GM19395 (cell line): ENCODE measurements around the gene NSMCE4A.
"Not testable (repeated sequence)": the region's sequence is repeated elsewhere in the genome, so short reads cannot be mapped to it uniquely, and the experiment has no call there.

ENCODE experiments used
- ATAC-seq: cut with Tn5 transposase; IDR thresholded peaks from one replicate; pipeline ENCODE4 v1.9.1; 2021; ENCODE audit warnings: mild to moderate bottlenecking, moderate library complexity; ENCODE audit not compliant: unreplicated experiment

The NSMCE4A gene

DNA sequence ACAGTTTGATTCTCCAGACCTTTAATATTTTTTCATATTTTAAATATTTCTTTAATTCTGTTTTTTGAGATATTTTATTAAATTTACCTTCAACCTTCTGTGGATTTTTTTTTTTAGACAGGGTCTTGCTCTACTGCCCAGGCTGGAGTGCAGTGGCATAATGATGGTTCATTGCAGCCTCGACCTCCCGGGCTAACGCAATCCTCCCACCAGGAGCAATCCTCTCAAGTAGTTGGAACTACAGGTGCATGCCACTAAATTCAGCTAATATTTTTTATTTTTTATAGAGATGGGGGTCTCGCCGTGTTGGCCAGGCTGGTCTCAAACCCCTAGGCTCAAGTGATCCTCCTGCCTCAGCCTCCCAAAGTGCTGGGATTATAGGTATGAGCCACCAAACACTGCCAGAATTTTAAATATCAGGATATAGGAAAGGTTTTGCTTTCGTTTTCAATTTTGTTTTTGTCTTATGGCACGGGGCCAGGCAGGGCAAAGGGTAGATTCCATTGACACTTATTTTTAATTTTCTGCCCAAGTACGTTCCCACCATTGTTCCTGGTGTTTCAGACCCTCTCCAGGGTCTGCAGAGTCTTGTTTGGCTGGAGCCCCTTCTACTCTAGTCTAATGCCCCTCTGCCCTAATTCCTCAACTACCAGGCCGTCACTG is 15.1 kb upstream of the NSMCE4A start:
- no peak for ATAC-seq

DNA sequence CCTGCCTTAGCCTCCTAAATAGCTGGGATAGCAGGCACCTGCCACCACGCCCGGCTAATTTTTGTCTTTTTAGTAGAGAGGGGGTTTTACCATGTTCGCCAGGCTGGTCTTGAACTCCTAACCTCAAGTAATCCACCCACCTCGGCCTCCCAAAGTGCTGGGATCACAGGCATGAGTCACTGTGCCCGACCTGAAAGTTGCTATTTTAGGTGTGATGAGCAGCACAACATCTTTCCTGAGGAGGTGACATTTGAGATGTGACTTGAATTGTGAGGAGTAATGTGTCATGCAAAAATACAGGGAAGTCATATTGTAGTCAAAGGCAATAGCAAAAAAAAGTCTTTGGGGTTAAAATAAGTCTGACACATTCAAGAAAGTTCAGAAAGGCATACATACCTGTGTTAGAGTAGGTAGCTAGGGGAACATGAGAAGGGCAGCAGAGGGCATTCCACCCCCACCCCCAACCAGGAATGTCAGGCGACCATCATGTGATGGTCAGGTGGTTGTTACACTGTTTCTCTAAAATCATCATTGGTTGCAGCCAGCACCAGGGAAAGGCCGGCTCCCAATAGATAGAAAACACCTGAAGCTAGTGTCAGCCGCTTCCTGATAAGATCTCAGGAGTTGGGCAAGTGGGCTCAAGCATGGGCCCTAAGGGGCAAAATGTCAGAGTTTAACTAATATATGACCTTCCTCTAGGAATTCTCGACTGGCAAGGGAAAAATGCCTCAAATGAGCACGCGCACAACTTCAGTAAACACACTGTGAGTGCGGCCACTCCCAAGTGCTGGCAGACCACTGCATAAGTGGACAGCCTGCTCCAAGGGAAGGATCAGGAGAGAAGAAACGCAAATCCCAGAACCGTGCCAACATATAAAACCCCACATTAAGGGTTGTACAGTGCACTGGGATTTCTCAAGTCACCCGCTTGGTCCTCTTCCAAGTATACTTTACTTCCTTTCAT is 13.6 kb upstream of the NSMCE4A start, which contains the start of gene TACC2:
Gene TACC2 (plus strand): TSS at position 803 of the 964 bp plus-strand sequence. CDS start 32,819 bp downstream, outside the sequence.
- no peak for ATAC-seq

DNA sequence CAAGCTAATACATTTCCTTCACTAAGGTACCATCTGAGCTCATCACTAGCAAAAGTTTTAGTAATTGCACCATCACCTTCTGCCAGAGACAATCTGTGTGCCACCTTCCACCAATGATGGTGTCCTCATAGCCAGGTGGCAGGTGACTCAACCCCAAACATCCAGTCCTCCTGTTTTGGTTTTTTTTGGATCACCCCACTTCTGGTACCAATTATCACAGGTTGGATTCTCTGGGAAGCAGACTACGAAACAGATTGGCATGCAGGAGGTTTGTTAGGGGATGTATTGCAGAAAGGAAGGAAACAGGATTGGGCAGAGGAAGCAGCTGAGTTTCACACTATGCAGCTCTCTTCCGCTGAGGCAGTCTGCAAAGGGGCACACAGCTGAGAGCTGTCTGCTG is 9.4 kb upstream of the NSMCE4A start:
- no peak for ATAC-seq

DNA sequence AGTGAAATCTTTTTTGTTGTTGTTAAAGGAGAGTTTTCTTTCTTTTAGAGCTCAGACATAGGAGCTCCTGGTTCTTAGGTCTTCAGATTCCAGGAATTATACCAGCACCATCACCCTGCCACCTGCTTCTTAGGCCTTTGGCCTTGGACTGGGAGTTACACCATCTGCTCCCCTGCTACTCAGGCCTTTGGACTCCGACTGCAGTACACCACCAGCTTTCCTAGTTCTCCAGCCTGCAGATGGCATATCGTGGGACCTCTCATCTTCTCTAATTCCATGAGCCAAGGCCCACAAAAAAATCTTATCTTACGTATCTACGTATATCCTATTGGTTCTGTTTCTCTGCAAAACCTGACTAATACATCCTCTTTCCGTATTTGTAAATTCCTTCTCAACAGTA is 8.8 kb upstream of the NSMCE4A start:
- no peak for ATAC-seq

DNA sequence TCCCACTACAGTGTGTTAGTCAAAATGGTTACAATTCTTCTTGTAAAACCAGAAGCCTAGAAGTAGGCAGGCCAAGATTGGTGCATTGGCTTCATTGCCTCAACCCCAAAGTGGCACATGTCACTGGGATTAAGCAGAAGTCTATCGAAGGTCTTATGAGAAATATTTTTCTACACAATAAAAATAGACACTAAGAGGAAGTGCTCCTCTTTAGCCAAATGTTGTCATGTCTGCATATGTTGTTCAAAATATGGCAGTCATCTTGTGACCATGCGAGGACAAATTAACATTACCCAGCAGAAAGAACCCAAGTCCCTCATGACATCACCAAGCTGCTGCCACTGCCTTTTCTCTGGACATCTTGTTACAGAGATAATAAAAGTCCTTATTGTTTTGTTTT is 6.3 kb upstream of the NSMCE4A start:
- ATAC-seq: no peak

DNA sequence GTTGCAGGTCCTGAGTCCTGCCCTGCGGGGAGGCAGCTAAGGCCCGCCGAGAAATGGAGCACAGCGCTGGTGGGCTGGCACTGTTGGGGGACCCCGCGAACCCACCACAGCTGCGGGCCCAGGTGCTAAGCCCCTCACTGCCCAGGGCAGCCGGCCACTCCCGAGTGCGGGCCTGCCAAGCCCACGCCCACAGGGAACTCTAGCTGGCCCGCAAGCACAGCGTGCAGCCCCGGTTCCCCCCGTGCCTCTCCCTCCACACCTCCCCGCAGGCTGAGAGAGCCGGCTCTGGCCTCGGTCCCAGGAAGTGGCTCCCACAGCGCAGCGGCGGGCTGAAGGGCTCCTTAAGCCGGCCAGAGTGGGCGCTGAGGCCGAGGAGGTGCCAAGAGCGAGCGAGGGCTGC is 3.5 kb upstream of the NSMCE4A start:
- no peak for ATAC-seq

DNA sequence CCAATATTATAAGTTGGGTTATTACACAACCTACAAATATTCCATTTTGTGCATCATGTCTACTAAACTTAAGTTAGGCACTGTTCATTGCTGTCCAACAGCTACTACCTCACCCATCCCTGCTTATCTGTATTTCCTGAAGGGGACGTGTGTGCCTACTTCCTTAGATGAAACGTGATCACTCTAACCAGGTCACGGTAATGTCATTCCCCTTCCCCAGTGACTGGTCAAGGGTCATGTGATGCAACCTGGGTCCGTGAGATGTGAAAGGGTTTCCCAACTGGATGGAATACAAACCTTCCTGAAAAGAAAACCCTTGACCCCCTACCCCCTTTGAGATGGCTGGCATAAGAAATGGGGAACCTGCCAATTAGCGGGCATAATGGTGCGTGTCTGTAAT is 1.6 kb upstream of the NSMCE4A start:
- ATAC-seq: no peak

DNA sequence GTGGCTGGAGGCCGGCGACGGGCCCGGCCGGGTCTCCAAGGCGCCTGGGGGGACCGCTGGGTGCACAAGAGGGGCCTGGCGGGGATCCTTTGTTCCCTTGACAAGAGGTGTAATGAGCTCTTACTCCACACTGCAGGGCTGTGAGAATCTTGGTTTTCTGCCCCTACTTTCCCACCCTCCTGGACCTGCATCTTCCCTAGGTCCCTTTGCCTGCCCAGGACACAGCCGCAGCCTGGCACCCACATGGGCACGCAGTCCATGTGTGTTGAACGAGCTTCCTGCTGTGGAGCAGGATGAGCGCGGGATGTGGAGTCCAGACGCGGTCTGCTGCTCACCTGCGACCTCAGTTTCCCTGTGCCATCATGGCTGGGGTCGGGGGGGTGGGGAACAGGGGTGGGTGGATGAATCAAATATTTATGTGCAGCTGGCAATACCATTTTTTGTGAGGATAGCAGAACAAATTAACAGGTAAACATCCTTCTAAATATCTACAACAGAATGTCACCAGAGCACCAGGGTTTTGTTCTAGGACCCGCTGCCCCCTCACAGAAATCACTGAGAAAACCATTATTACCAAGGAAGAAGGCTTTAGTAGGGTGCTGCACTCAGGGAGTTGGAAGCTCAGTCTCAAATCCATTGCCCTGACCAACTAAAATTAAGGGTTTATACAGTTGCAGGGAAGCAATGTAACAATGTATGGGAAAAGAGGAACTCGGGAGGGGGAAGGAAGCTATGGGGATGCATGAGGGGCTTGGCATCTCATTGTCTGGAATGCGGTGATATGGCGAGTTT is 474 bp upstream of the NSMCE4A start:
- peak; percentile 25 for ATAC-seq

DNA sequence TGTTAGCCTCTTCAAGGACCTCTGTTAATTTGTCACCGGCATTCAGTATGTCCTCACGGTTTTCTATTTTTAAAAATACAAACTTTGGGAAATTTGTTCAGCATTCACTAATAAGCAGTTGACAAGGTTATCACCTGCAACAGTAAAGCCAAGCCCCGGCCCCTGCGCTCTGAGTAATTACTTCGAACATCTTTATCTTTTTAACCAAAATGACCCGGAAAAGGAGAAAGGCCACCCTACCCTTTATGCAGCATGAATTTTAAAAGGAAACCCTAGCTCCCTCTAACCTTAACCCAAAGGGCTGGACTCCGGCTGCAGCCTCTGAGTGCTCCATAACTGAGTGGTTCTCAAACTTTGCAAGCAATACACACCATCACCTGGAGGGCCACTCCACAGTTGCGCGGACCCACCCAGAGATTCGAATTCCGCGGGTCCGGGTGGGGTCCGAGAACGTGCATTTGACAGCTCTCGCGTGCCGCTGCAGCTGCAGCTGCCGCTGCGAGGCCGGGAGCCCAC is 940 bp downstream of the NSMCE4A start:
- ATAC-seq: peak; percentile 37

DNA sequence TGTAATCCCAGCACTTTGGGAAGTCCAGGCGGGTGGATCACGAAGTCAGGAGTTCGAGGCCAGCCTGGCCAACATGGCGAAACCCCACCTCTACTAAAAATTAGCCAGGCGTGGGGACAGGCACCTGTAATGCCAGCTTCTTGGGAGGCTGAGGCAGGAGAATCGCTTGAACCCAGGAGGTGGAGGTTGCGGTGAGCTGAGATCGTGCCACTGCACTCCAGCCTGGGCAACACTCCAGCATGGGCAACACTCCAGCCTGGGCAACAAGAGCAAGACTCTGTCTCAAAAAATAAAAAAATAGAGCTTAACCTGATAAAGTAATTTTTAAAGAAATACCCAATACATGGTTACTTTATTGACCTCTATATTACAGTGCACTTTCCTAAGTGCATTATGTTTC is 5.9 kb downstream of the NSMCE4A start:
- ATAC-seq: not testable (repeated sequence)

DNA sequence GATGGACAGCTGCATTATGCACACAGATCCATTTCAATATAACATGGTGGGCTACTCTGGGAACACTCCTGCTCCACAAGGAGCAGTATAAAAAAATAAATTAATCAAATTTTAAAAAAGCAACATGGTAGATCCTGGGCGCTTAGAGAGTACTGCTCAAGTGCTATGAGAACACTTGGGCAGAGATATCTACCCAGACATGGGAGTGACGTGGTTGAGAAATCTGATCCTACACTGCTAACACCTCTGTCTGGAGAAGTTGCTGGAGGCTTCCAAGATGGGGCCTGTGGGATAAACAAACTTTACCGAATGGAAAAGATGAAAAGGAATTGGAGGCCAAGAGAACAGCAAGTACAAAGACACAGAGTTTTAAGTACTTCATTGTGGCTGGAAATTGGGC is 9.0 kb downstream of the NSMCE4A start:
- ATAC-seq: no peak

DNA sequence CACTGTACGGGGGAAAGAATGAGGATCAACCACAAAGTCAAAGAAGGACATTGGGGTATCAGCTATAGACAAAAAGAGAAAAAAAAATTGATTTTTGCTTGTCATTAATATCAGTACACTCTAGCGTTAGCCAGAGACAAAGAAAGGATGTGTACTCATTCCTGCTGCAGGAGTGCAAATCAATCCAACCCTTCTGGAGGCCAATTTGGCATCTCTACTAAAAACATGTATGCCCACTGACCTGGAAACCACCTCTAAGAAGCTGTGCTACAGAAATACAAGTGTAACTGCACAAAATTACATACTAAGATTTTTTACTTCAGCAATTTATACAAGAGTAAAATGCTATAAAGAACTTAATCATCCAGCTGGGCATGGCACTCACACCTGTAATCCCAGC is 13.6 kb downstream of the NSMCE4A start:
- no peak for ATAC-seq

DNA sequence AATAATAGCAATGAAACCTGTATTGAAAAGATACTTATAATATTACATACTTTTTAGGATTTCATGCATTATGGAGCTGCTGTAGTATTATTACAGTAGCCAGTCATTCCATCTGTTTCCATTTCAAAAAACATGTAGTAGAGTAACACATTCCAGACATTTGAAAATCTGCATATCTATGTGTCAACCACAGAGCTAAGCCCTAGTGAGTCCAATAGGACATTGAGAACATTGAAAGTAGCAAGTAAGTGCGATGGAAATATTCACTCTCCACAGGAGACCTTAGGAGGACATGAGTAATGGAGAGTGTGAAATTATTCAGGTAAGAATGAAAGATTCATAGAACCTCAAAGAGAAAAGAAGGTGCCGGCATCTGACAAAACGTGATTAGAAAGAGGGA is 15.3 kb downstream of the NSMCE4A start:
- no peak for ATAC-seq

DNA sequence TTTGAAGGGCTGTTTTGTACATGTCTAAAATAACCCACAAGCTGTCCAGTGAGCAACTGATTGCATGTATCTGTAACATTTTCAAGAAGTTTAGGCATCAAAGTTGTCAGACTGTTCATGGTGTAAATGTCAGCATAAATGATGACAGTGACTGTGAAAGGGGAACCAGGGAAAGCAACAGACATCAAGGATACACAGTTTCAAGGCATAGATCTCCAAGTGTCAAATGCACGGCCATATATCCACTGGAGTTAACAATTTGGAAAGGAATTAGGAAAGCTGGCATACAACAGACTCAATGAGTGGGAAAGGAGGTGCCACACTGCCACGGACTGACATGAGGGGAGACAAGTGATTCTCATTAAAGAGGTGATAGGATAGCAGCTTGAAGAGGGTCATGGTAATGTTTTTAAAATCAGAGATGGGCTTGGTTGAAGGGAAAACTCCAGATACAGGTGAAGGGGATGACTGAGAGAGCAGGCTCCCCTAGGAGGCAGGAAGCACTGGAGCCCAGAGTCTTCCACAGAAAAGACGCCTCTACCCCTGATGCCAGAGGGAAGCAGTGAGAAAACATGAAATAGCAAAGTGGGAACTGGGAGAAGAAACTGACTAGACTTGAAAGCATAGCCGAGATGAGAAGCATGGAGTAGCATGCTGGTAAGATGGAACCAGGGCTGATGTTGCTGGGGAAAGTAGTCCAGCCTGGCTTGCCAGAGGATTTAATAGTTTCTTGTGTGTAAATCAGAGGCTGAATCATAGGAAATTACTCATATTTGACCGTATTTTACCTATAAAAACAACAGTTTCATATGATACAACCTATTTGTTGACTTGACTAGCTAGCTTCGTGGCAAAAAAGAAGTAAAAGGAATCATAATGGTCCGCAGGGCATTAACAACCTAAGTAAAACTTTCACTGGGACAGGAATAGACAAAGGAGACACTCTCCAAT is 18.6 kb downstream of the NSMCE4A start:
- no peak for ATAC-seq

DNA sequence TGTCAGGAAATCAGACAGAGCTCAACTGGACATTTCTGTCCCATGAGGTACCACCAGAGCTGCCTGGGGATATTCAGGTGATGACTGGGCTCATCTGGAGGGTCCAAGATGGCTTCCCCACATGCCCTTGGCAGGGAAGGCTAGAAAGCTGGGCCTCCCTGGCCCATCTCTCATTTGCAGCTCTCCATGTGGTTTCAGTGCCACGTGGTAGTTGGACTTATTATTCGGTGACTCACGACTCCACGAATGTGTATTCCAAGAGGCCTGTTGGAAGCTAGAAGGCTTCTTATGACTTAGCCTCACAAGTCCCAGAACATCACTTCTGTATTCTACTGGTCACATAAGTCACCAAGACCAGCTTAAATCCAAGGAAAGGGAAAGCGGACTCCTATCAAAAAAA is 22.8 kb downstream of the NSMCE4A start:
- ATAC-seq: no peak

DNA sequence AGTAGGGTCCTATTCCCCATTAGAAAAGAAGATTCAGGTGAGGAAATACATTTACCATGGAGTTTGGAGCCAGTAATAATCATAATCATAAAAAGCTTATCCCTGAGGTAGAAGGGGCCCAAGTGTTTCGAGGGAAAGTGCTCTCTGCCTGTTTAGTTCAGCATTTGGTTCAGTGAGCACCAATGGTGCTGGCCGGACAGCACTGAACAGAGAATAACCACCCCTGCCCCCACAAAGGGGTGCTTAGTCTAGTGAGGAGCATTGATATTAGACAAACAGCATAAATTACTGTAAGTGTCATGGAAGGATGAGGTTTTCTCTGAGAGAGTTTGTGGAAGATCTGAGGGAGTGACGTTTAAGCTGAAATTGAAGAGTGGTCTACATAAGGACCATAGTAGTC is 25.6 kb downstream of the NSMCE4A start:
- ATAC-seq: no peak

DNA sequence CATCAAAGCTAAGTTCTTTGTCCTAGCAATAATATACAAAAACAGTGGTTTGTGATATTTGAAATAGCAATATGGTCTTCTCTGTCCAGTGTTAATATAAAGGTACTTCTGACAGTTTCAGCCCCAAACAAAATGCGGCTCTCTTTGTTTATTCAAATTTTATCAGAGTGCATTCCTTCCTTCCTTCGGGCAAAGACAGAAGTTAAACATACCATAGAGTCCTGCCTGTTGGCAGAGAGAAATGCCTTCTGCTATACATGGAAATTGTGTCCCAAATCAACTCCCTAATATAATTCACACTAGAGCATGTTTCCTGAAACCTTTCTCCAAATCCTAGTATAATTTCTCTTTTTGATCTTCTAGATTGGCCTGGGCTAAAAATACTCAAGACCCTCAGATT is 26.0 kb downstream of the NSMCE4A start:
- no peak for ATAC-seq

DNA sequence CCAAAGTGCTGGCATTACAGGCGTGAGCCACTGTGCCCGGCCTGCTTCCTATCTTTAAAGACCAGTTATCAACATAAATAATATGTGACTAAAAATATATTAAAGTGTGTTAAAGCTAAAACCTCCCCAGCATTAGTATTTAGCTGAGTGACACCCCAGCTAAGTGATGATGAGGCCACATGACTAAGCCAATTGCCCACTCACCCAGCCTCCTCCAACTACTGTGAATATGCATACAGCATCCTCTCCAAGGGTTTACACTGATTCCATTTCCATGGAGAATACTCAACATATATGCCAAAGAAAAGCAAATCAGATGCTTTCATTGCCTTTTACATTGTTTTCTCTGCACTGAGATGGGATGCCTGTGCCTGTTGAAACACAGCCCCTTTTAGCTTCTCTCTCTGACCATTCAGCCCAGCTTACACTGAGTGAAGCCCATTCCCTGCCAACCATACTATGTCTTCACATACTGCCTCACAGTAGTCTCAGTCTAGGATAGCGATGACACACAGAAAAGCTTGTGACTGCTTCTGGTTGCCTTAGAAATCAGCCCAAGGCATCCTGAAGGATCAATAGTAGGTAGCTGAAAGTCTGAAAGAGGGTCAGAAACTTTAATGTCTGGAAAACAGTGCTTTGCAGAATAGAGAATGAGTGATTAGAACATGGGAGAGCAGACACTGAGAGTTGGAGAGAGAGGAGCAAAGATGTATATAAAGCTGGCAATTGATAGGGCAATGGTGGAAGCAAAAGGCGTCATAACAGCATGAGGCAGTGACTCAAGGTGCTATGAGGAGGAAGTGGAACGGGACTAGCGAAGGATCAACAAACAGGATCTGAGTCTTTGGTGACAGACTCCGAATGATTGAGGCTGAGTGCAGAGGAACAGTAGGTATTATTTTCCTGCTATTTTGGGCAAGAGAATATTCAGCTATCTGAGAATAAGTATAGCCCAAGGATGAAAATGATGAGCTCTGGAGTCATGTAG is 27.4 kb downstream of the NSMCE4A start:
- ATAC-seq: no peak
